GM21576 (cell line): ENCODE measurements around the gene P2RY2.
A peak's percentile ranks its signal among the peaks of the same experiment; 100 is the strongest.

Experiments used
- ATAC-seq: cut with Tn5 transposase; IDR thresholded peaks from one replicate; pipeline ENCODE4 v1.9.1; 2021; ENCODE audit warnings: mild to moderate bottlenecking, moderate library complexity; ENCODE audit not compliant: unreplicated experiment

Gene P2RY2

DNA sequence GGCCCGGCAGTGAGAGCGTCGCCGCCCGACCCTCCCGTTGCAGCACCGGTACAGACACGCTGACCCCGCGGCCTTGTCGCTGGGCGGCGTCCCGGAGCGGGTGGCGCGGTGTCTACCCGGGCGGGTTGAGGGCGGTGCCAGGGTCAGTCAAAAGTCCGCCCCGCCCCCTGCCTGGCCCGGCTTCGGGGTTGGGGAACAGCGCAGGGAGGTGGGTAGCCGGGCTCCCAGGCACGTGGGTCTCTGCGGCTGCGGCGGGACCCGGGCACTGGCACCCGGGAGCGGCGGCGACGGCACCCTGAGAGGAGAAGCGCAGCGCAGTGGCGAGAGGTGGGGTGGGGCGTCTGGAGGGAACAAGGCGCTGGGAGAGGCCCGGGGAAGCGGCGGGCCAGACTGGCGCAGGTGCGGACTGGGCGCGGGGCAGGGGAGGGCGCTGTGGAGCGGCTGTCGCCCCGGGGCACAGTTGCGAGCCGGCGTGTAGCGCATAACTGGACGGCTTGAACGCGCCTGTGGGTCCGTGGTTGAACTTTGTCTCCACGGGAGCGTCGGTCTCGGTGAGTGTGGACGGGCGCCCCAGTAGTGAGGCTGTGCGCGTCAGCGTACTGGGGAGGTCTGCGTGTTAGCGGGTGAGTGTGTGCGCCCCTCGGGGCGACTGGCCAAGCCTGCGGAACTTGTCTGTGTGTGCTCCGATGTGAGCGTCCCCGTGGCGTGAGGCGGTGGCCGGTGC is at the start of gene P2RY2:
Gene P2RY2, plus strand, starts transcription at position 176 of the 724 bp plus-strand sequence. CDS start 15,879 bp downstream, outside the sequence.
- ATAC-seq, result no peak

DNA sequence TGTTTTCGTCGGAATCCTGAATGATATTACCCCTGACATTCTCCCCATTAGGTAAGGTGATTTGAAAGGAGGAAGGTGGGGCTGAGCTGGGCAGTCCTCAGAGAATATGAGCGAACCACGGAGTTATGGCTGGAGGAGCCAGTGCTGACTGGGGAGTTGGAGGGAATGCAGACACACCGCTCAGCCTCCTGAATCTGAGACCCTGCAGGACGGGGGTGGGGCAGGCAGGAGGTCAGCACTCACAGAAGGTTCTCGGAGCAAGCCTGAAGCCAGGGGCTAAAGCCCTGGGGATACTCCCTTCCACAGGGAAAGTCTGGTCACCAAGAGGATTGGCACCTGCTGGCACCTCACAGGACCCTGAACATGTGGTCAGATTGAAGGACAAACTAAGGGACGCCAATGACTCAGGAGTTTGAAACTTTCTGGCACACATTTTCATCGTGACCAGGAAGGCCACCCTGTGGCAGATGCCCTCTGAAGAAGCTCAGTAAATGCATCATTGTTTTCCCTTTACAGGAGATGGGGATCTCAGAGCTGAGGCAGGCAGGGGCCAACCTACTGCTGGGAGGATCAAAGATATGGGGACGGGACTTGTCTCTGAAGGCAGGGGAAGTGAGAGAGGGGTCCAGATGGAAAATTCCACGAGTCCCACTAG is 49.0 kb upstream of the P2RY2 start:
- ATAC-seq, result no peak

DNA sequence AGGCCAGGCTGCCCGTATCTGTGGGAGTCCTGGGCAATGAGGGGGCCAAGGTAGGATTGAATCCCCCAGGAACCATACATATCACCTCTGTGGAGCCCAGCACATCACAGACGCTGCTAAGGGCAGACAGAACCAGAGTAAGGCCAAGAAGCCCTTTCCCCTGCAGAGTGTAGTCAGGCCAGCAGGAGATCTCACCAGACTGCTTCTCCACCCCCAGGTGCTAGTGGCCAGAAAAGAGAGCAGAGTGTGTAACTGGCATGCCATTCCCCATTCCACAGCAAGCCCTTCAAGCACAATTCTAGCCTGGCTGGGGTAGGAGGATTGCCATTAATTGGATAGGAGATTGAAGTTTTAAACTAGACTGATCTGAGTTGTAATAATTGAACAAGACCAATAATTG is 47.9 kb upstream of the P2RY2 start:
- ATAC-seq, result no peak

DNA sequence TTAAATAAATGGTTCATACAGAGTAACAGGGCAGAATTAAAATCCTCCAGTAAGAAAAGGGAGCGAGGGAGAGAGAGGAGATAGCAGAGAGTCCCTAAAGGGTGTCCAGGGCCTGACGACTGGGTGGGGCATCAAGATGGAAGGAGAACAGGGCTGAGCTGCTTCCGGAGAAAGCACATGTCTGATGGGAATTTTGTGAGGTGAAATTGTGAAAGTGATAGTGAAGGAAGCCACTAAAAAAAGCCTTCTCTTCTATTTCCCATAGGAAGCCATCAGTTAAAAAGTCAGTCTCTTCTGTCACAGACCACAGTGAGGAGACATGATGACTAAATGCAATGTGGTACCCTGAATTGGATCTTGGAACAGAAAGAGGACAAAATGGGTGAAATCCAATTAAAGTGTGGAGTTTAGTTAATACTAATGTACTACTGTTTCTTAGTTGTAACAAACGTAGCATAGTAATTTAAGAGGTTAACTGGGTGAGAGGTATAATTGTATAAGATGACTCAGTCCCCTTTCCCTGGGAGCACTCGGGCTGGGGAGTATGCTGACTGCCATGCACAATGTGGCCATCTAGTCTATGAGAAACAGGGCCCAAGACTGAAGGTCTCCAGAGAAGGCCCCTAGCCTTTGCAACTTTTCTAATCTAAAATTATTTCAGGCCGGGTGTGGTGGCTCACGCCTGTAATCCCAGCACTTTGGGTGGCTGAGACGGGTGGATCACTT is 46.5 kb upstream of the P2RY2 start:
- ATAC-seq, result no peak

DNA sequence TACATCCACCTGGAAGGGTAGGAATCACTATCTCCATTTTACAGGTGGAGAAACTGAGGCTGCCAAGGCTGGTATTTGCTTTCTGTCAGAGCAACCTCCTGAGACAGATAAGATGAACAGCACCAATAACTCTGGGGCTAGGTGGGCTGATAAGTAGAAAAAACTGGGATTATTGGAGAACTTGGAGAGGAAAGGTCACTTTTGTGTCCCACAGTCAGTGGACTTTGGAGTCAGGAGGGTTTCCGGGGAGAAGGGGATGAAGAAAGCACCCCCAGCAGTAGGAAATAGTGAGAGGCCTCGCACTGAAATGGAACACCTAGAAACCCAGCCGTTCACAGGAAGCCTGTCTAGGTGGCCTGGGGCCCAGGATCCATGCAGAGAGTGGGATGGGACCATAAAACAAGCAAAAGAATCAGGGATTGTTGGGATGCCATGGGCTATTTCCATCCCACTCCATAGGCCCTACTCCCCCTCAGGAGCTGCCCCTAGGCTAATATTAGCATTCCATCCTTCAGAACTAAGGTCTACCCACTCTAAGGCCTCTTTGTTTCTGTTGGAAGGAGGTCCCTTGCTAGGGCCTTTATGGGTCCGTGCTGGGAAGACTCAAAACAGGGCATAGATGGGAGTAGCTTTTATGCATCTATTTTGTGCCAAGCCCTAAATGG is 45.0 kb upstream of the P2RY2 start:
- no peak for ATAC-seq

DNA sequence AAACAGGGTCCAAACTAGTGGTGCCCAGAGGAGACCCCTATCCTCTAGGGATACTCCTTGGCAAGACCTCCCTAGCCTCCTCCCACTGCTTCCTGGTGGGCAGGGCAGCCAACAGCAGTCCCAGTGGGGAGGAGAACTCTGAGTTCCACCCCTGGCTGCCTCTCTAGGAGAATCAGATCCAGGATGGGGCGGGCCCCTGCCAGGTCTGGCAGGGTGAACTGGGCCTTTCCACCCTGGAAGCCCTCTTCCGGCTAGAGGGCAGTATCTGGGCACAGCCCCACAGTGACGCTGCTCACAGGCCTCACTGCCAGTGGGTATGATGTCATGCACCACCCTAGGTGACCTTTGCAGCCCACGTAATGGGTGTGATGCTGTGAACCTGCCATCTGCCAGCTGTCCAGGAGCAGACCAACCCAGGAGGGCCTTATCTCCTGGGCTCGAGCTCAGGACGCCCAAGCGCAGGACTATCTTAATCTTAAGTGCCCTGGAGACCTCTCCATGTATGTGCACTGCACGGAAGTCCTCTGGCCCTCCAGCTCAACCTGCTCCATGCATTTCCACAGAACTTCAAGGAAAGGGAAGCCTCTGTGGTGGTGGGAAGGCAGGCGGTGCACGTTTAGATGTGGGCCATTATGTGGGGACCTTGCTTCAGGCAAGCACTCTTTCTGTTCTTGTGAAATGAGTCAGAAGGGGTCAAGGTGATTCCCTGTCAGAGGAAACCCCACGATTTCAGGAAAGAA is 44.2 kb upstream of the P2RY2 start:
- ATAC-seq, result no peak

DNA sequence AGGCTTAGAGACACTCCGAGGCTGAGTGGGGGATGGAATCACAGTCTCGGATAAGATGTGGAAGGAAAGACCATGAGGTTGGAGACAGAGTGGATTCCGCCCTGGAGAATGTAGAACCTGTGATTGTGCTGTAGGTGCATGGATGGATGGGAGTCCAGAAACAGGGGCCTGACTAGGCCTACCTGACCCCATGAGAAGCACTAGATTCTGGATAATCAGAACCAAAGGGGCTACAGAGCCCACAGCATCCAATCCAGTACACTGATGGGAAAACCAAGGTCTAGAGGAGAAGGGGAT is 43.6 kb upstream of the P2RY2 start:
- no peak for ATAC-seq

DNA sequence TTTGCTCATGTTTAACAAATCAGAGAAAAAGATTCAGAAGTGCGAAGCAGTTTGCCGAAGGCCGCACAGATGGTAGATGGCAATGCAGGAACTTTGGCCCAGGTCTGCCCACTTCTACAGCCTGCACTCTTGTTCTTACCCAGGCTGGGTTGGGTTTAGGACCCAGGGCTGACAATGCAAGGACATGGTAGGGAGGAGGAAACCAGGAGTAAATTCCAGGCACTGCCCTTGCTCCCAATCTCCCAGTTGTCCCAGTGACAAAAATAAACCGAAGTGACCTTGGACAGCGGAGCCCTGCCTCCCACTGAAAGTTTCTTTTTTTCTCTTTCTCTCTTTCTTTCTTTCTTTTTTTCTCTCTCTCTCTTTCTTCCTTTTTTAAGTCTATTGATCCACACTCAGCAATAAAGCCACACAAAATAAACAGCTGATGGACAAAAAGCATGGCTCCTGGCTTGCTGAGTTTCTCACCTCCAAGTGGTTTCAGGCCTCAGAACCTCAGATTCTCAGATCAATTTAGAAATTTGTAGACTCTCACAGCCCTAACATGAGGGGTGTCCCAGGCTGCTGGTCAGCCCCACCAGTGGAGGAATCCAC is 42.4 kb upstream of the P2RY2 start:
- no peak for ATAC-seq

DNA sequence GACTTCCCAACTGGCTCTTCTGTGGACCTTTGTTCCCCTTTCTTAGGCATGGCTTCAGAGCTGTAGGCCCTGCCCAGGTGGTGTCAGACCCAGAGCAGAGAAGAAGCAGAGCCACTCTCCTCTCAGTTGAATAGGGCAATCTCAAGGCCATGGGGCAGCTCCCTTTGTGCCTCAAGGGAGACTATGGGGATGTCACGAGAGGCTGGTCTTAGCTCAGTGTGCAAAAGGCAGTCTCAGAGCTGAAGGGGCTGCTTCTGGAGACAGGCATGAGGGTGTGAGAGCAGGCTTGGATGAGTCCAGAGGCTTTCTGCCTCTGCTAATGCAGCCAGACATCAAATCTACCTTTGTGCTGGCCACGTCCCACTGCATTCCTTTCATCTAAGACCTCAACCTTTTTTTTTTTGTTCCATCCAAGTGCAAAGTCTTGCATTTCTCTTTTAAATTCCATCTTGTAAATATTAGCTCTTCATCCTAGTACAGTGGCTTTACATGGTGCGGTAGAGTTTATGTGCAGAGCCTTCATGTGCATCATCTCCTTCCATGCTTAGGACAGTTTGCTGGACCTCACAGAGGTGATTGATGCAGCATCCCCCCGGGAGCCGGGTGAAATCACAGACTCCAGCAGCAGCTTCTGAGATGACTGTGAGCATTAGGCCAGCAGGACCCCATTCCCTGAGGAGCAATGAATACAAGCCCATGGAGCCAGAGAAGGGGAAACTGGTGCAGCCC is 41.8 kb upstream of the P2RY2 start:
- ATAC-seq, result no peak

DNA sequence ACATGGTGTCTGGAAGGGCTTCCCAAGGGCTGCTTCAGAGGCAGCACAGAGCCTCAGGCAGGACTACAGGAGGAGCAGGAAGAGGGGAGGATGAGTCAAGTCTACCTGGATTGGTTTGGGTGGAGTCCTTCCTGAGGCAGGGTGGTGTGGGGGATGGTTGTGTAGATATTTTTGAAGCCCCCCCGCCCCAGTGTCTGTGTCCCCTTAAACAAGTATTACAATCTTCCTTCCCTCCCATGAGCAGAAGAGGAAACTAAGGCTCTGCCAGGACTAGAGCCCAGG is 41.3 kb upstream of the P2RY2 start:
- ATAC-seq, result no peak

DNA sequence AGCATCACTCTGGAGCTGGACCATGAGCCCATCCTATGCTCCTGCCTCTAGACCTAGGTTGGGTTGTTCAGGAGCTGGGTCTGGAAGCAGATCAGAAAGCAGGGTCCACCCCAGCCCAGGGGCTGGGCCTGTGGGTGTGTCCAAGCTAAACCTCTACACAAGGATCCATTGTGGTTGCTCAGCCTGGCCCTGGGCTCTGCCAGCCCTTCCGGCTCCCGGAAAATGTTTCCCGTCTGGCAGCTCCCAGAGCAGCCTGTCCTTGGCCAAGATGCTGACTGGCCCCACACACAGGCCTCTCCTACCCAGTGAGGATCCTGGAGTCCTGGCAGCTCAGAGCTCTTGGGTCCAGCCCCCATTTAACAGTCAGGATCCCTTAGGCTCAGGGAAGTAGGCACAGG is 40.7 kb upstream of the P2RY2 start:
- ATAC-seq, result no peak

DNA sequence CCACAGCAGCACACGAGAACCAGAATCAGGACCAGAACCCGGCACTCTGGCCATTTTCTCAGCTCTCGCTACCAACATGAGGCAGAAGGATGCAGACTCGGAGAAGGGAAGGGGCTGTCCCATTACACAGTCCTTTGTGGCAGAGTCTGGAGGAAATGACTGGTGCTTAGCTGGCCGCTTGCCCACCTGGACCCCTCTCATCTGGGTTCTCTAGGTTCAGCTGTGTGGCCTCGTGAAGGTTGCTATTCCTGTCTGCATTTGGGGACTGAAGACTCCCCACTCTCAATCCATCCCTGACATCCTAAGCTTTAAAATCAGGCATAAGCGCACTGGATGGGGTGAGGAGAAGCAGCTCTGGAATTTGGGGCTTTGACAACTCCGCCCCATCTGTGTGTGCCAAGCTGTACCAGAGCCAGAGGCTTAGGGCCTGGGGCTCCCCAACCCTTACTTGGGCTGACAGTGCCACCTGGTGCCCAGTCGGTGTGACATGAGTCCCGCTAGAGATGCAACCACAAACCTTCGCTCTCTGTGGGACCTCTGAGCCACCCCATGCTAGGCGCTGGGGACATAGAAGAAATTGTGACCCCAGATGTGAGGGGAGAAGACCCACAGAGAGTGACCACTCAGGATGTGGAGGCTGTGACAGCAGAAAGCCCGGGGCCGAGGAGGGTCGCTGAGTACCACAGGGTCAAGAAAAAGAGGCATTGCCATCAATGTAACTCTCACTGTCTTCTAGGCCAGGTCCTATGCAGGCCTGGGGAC is 40.1 kb upstream of the P2RY2 start:
- peak; percentile 72 for ATAC-seq

DNA sequence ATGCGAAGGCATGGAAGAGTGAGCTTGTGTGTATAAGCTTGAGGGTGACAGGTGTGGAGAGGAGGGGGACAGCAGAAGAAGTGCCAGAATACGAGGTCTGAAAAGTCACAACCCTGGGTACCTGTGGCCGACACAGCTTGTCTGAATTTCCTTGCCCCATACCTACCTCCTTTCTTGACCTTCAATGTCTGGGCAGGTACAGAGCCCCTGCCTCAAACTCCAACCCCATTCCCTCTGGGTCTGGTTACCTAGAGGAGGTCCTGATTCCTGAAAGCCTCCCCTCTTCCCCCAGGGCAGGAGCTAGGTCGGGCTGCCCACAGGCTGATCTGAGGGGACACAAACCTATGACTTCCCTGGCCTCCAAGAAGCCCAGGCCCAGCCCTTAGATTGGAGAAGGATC is 39.4 kb upstream of the P2RY2 start:
- ATAC-seq, result no peak

DNA sequence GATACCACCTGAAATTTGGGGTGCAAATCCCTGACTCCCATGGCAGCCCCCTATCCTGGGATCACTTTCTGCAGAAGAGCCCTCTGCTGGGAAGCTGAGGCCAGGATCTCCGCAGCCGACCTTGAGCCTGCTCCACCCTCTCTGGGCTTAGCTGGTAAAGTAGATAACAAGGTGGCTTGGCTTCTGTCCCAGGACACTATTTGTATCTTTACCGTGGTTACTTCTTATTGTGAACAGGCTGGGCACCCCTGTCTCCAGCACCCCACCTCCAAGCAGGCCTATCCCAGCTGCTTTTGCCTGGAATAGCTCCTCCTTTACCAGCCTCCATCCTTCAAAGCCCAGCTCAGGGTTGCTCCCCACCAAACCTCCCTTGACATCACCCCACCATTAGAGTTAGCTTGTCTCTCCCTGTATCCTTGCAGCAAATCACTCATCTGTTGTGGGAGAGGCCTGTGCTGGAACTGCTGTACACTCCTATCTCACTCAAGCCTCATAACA is 35.2 kb upstream of the P2RY2 start:
- no peak for ATAC-seq

DNA sequence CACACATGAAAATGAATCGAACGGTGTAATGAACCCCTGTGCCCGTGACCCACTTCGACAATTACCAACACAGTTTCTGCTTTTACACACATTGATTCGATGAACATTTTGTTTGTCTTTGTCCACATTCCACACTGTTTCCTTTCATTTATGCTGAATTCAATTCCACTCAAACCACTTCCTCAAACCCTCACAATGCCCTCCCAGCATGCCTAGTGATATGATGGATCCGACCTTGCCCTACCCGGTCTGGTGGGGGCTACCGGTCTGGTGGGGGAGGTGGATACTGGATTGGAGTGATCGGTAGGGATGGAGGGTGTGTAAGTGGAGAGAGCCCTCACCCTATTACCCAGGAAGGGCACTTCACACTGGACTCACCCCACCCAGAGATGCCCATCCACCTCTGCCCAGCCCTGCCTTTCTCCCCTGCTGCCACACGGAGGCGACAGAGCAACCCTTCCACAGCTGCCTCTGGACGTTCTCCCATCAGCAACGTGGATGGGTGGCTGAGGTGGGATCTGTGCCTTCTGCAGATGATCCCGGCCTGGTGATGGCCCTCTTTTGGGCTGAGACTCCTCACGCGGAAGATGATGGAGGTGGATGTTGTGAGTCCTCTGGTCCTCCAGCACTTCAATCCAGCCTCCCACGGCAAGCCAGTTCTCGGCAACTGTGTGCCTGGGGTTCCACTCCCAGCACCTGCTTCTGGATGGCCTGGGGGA is 33.0 kb upstream of the P2RY2 start:
- ATAC-seq, result no peak

DNA sequence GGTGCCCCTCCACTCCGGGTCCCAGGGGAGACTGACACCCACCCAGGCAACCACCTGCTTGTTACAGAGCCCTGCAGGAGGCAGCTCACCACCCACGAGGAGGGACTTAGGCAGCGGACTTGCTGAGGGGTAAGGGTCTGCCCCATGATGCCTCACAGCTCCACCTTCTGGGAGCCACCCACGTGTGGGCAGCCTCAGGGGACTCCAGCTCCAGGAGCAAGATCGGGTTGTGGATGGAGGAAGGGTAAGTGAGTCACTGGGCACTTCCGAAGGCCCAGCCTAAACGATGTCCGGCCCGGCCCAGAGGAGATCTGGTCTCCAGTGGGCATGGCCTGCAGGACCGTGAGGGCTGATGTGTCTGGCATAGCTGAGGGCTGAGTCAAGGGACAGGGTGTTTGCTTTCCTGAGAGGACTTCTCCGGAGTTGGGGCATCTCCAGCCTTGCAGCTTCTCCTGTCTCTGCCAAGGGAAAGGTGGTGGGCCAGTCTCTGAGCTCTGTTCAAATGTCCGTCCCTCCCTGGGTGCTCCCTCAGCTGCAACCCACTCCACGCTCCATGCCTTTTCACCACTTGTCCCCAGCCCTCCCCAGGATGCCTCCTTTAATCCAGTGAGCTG is 32.3 kb upstream of the P2RY2 start:
- ATAC-seq, result no peak

DNA sequence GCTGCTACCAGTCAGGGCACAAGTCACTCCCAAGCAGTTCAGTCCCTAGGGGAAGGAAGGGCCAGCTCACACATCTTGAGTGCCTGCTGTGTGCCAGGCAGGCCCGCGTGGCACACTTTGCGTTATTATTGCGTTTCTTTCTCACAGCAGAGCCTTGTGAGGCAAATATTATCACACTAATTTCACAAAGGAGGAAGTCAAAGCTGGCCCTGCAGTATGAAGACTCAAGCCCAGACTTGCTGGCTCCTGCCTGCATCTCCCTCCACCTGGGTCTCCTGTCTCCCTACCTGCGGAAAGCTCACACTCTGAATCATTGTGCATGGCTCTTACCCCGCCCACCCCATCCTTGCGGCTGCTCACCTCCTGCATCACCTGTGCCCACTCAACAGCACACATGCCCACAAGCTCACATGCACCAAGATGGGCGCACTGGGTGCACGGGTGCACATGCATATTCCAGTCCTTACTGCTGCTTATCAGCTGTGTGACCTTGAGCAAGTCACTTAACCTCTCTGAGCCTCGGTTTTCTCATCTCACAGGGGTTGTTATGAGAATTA is 31.7 kb upstream of the P2RY2 start:
- no peak for ATAC-seq

DNA sequence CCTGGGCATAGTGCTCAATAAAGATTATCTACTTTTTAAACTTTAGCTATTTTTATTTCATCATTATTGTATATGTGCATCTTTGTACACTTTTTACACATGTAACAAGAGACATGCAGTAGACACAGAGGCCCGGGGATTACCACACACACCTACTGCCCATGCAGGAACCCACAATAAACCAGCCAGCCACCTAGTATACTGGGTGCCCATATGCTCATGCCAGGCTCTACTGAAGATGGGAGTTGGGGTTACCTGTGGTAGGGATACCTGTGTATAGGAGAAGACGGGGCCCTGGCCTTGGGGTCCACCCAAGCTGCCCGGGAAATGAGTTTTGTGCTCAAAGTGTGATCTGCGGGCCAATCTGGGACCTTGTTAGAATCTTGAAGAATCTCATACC is 31.2 kb upstream of the P2RY2 start:
- ATAC-seq, result no peak
